Karpas-422 (cell line): ENCODE results near the gene TMEM259. TPM values are rescaled to one million over a fixed set of nuclear protein-coding genes. Genes with fewer than 3 reads are reported as not detected.

ENCODE experiments used
- DNase-seq: peaks from one replicate; pipeline ENCODE4 v3.0.0-alpha.2; 2015
- H2AFZ ChIP-seq: fragments of 200-600 bp; sonication (generic); 2 replicates; pipeline ENCODE4 v1.6.1; 2014; ENCODE audit warnings: antibody characterized with exemption, low read length, mixed read lengths
- H3K27ac ChIP-seq: fragments of 200-600 bp; sonication (generic); 2 replicates; pipeline ENCODE4 v1.5.1; 2014; ENCODE audit warnings: mild to moderate bottlenecking, low read length, moderate library complexity
- H3K27me3 ChIP-seq: fragments of 200-600 bp; sonication (generic); 2 replicates; pipeline ENCODE4 v1.6.1; 2014; ENCODE audit warnings: low read length, mixed read lengths
- H3K36me3 ChIP-seq: fragments of 200-600 bp; sonication (generic); 2 replicates; pipeline ENCODE4 v1.6.1; 2014; ENCODE audit warnings: low read length, mixed read lengths; ENCODE audit not compliant: insufficient read depth
- H3K4me1 ChIP-seq: fragments of 200-600 bp; sonication (generic); 2 replicates; pipeline ENCODE4 v1.6.1; 2014; ENCODE audit warnings: mild to moderate bottlenecking, low read length, mixed read lengths
- H3K4me2 ChIP-seq: fragments of 200-600 bp; sonication (generic); 2 replicates; pipeline ENCODE4 v1.6.1; 2014; ENCODE audit warnings: low read length, low read depth, mild to moderate bottlenecking; ENCODE audit not compliant: poor library complexity, severe bottlenecking
- H3K4me3 ChIP-seq: fragments of 200-600 bp; sonication (generic); 2 replicates; pipeline ENCODE4 v1.5.1; 2014; ENCODE audit warnings: mild to moderate bottlenecking, antibody characterized with exemption, low read length, mixed read lengths
- H3K79me2 ChIP-seq: fragments of 200-600 bp; sonication (generic); 2 replicates; pipeline ENCODE4 v1.6.1; 2014; ENCODE audit warnings: mild to moderate bottlenecking, low read length, mixed read lengths
- H3K9ac ChIP-seq: fragments of 200-600 bp; sonication (generic); 2 replicates; pipeline ENCODE4 v1.6.0; 2014; ENCODE audit warnings: low read length
- H3K9me2 ChIP-seq: fragments of 200-600 bp; sonication (generic), shearing (Covaris generic); replicated peaks from 2 replicates; pipeline ENCODE4 v1.6.0; 2014; ENCODE audit warnings: mild to moderate bottlenecking, low read length, moderate library complexity; ENCODE audit not compliant: insufficient read depth
- H3K9me3 ChIP-seq: fragments of 300-700, 200-600 bp; sonication (generic); 2 replicates; pipeline ENCODE4 v1.6.1; 2014; ENCODE audit warnings: low read length, mixed read lengths
- H4K20me1 ChIP-seq: fragments of 200-600 bp; sonication (generic); 2 replicates; pipeline ENCODE4 v1.6.1; 2014; ENCODE audit warnings: mild to moderate bottlenecking, antibody characterized with exemption, low read length, low read depth; ENCODE audit not compliant: insufficient read depth
- total RNA-seq: library from RNA; depleted of rRNA; stranded (reverse); fragments of >200 nt; shearing (Covaris generic); gene quantifications from 2 replicates; pipeline ENCODE4 v1.2.3, GENCODE V29; 2014; ENCODE audit warnings: low replicate concordance; rRNA removed

Gene TMEM259
- 133 and 167 TPM in 2 replicates for total RNA-seq

GRCh38 chr19:1020868-1021425 lies at the start of gene TMEM259:
Gene TMEM259 (minus strand): TSS chr19:1021123. CDS start chr19:1020996, 127 bp downstream.
- peak within 1 kb of the TSS; percentile 100 for H3K9ac ChIP-seq
- H3K36me3 ChIP-seq: no peaks in the 10 kb centered on the region
- no peaks in the 10 kb centered on the region for H3K9me2 ChIP-seq
- DNase-seq: peak; percentile 99
- no peaks in the 10 kb centered on the region for H3K27me3 ChIP-seq
- H3K4me3 ChIP-seq: peak within 1 kb of the TSS; percentile 99
- H3K4me1 ChIP-seq: peaks cover 56% of the 10 kb centered on the region
- peaks cover 45% of the 10 kb centered on the region for H4K20me1 ChIP-seq
- H2AFZ ChIP-seq: no peak within 1 kb of the TSS; the same call in 1 of the 2 replicates
- H3K9me3 ChIP-seq: no peaks in the 10 kb centered on the region
- H3K27ac ChIP-seq: peak within 1 kb of the TSS; percentile 86
- H3K4me2 ChIP-seq: peak within 1 kb of the TSS; percentile 75
- H3K79me2 ChIP-seq: peaks cover 49% of the 10 kb centered on the region

- Histone ChIP-seq H3K9ac (no peak overlapping the region), H3K4me3 (no peak overlapping the region), H3K9me3 (no peaks in the 10 kb centered on the region), H3K4me2 (no peak overlapping the region), H3K4me1 (peaks cover 52% of the 10 kb centered on the region), H3K27me3 (no peaks in the 10 kb centered on the region), H2AFZ (no peak overlapping the region), H3K36me3 (no peaks in the 10 kb centered on the region; the same call in 1 of the 2 replicates), H3K27ac (no peak overlapping the region), H3K79me2 (peaks cover 12% of the 10 kb centered on the region; the same call in 1 of the 2 replicates), H4K20me1 (peaks cover 5% of the 10 kb centered on the region; the same call in 1 of the 2 replicates), H3K9me2 (no peaks in the 10 kb centered on the region)
- no peak for DNase-seq
These were observed 49.6 kb upstream of the TMEM259 start for GRCh38 chr19:1070576-1070930.

GRCh38 chr19:1069009-1069779 lies 48.3 kb upstream of the TMEM259 start:
- Histone ChIP-seq H3K9me2 (no peaks in the 10 kb centered on the region), H3K4me2 (peak overlapping the region; percentile 96), H3K79me2 (peaks cover 12% of the 10 kb centered on the region; the same call in 1 of the 2 replicates), H3K9ac (peak overlapping the region; percentile 79), H4K20me1 (peaks cover 5% of the 10 kb centered on the region; the same call in 1 of the 2 replicates), H3K27ac (peak overlapping the region; percentile 75), H3K4me3 (peak overlapping the region; percentile 76), H3K4me1 (peaks cover 55% of the 10 kb centered on the region), H2AFZ (no peak overlapping the region), H3K27me3 (no peaks in the 10 kb centered on the region), H3K36me3 (no peaks in the 10 kb centered on the region), H3K9me3 (no peaks in the 10 kb centered on the region)
- peak; percentile 80 for DNase-seq

GRCh38 chr19:1068009-1069001 lies 47.4 kb upstream of the TMEM259 start:
- peaks cover 5% of the 10 kb centered on the region; the same call in 1 of the 2 replicates for H4K20me1 ChIP-seq
- peak; percentile 69 for DNase-seq

GRCh38 chr19:1067341-1067957 lies 46.5 kb upstream of the TMEM259 start:
- Histone ChIP-seq H3K27me3 (no peaks in the 10 kb centered on the region), H4K20me1 (peaks cover 2% of the 10 kb centered on the region; the same call in 1 of the 2 replicates), H3K27ac (peak overlapping the region; percentile 75), H3K79me2 (peaks cover 12% of the 10 kb centered on the region; the same call in 1 of the 2 replicates), H3K4me1 (peaks cover 49% of the 10 kb centered on the region), H3K9me2 (no peaks in the 10 kb centered on the region), H3K4me2 (peak overlapping the region; percentile 96), H3K9ac (peak overlapping the region; percentile 79), H3K36me3 (no peaks in the 10 kb centered on the region), H3K9me3 (no peaks in the 10 kb centered on the region), H3K4me3 (peak overlapping the region; percentile 76), H2AFZ (peak overlapping the region; percentile 18; the same call in 1 of the 2 replicates)
- peak; percentile 60 for DNase-seq

More at GRCh38 chr19:1068009-1069001, 47.4 kb upstream of the TMEM259 start:
- Histone ChIP-seq H3K4me1 (peaks cover 49% of the 10 kb centered on the region), H3K79me2 (peaks cover 12% of the 10 kb centered on the region; the same call in 1 of the 2 replicates), H3K9ac (peak overlapping the region; percentile 79), H3K4me3 (peak overlapping the region; percentile 76), H3K36me3 (no peaks in the 10 kb centered on the region), H2AFZ (no peak overlapping the region), H3K9me3 (no peaks in the 10 kb centered on the region), H3K27ac (peak overlapping the region; percentile 75), H3K27me3 (no peaks in the 10 kb centered on the region), H3K4me2 (peak overlapping the region; percentile 96), H3K9me2 (no peaks in the 10 kb centered on the region)

- no peaks in the 10 kb centered on the region for H3K9me3 ChIP-seq
- peaks cover 49% of the 10 kb centered on the region for H3K4me1 ChIP-seq
- no peaks in the 10 kb centered on the region for H3K9me2 ChIP-seq
- no peaks in the 10 kb centered on the region for H3K36me3 ChIP-seq
- peak within 1 kb of the TSS; percentile 79 for H3K9ac ChIP-seq
- DNase-seq: peak; percentile 92
- H3K27me3 ChIP-seq: no peaks in the 10 kb centered on the region
- peaks cover 12% of the 10 kb centered on the region; the same call in 1 of the 2 replicates for H3K79me2 ChIP-seq
- H4K20me1 ChIP-seq: no peaks in the 10 kb centered on the region
- peak within 1 kb of the TSS; percentile 75 for H3K27ac ChIP-seq
- peak within 1 kb of the TSS; percentile 96 for H3K4me2 ChIP-seq
- H3K4me3 ChIP-seq: peak within 1 kb of the TSS; percentile 76
- H2AFZ ChIP-seq: peak within 1 kb of the TSS; percentile 18; the same call in 1 of the 2 replicates
These were observed 45.9 kb upstream of the TMEM259 start, which contains the start of gene ARHGAP45 for GRCh38 chr19:1066748-1067340. Gene ARHGAP45 (plus strand): TSS chr19:1067167. CDS start chr19:1067406, 239 bp downstream.

- peaks cover 49% of the 10 kb centered on the region for H3K4me1 ChIP-seq
- peak overlapping the region; percentile 76 for H3K4me3 ChIP-seq
- H4K20me1 ChIP-seq: no peaks in the 10 kb centered on the region
- H3K4me2 ChIP-seq: peak overlapping the region; percentile 96
- H3K79me2 ChIP-seq: peaks cover 12% of the 10 kb centered on the region; the same call in 1 of the 2 replicates
- no peak overlapping the region for H2AFZ ChIP-seq
- H3K36me3 ChIP-seq: no peaks in the 10 kb centered on the region
- H3K9me3 ChIP-seq: no peaks in the 10 kb centered on the region
- H3K9ac ChIP-seq: peak overlapping the region; percentile 79
- DNase-seq: no peak
- H3K27ac ChIP-seq: peak overlapping the region; percentile 75
- H3K9me2 ChIP-seq: no peaks in the 10 kb centered on the region
- H3K27me3 ChIP-seq: no peaks in the 10 kb centered on the region
These were observed 45.4 kb upstream of the TMEM259 start for GRCh38 chr19:1066251-1066747.
